ENCODE data around the gene PECR. TPM values are rescaled to one million over a fixed set of nuclear protein-coding genes. Genes with fewer than 3 reads are reported as not detected.

The PECR gene
- total RNA-seq, 3 donors from 2014 or later, result 6.3 to 62.7 (median 10.2) TPM

DNA sequence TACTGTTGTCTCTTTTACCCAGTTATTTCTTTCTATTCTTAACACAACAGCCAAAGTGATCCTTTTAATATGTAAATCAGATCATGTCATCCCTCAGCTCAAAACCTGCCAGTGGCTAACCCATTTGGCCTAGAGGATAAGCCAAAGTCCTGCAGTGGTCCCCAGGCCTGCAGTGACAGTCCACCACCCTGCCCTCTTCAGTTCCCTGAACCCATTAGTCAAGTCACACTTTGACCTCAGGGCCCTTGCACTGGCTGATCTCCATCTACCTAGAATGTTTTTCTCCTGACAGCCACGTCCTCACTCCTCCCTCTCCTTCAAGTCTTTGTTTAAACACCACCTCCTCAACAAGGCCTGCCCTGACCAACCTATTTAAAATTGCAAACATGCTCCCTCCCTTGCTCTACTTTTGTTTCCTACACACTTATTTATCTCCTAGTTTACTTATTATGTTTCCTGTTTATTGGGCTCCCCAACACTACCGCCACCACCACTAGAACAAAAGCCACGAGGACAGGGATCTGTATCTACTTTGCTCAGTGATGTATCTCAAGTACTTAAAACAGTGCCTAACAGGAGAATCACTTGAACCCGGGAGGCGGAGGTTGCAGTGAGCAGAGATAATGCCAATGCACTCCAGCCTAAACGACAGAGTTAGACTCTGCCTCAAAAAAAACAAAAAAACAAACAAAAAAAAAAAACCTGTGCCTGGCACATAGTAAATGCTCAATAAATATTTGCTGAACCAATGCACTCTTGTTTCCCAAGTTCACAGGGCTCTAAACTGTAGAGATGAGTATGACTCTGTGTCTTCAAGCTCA is 77.5 kb downstream of the PECR start:
- Histone ChIP-seq H3K27me3 (no peaks in the 10 kb centered on the region), H3K4me1 (peaks cover 0 to 11% of the 10 kb centered on the region in 2 donors), H3K36me3 (no peaks in the 10 kb centered on the region), H3K27ac (peak overlapping the region; percentile 69 to 76), H3K9me3 (no peaks in the 10 kb centered on the region), H3K4me3 (no peak overlapping the region)
- intact Hi-C loops (cut with DNase I; ENCODE audit: low total_unique reads), result no loop called here
- no peak for TF ChIP-seq POLR2AphosphoS5 (IDR thresholded peaks at IDR 0.05)
- TF ChIP-seq POLR2A (IDR thresholded peaks at IDR 0.05), result no peak
- TF ChIP-seq, protein P1, sequence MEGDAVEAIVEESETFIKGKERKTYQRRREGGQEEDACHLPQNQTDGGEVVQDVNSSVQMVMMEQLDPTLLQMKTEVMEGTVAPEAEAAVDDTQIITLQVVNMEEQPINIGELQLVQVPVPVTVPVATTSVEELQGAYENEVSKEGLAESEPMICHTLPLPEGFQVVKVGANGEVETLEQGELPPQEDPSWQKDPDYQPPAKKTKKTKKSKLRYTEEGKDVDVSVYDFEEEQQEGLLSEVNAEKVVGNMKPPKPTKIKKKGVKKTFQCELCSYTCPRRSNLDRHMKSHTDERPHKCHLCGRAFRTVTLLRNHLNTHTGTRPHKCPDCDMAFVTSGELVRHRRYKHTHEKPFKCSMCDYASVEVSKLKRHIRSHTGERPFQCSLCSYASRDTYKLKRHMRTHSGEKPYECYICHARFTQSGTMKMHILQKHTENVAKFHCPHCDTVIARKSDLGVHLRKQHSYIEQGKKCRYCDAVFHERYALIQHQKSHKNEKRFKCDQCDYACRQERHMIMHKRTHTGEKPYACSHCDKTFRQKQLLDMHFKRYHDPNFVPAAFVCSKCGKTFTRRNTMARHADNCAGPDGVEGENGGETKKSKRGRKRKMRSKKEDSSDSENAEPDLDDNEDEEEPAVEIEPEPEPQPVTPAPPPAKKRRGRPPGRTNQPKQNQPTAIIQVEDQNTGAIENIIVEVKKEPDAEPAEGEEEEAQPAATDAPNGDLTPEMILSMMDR (IDR thresholded peaks at IDR 0.05), result no peak
- no peak for DNase-seq (ENCODE audit: low spot score in 2 of 2)

DNA sequence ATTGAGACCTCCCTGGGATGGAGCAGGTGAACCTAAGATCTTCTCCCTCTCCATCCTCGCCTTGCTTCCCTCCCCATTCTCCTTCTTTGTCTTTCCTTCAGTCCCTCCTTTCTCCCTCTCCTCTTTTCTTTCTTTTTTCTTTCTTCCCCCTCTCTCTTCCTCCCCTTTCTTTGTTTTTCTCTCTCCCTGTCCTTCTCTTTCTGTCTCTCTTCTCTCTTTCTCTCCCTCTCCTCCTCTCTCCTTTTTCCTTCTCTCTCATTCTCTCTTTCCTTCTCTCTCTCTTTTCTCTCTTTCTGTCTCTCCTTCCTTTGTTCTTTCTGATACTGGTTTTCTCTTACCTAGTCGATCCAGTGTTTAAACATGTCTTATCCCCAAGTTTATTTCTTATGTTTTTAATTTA is 78.9 kb downstream of the PECR start:
- TF ChIP-seq, protein P1 (IDR thresholded peaks at IDR 0.05), result no peak
- TF ChIP-seq POLR2AphosphoS5 (IDR thresholded peaks at IDR 0.05) (no peak), POLR2A (IDR thresholded peaks at IDR 0.05) (no peak)
- no peak for DNase-seq (ENCODE audit: low spot score in 2 of 2)
- Histone ChIP-seq H3K9me3 (no peaks in the 10 kb centered on the region), H3K27me3 (no peaks in the 10 kb centered on the region), H3K4me3 (no peak overlapping the region), H3K27ac (peak overlapping the region; percentile 69 to 71), H3K36me3 (no peaks in the 10 kb centered on the region), H3K4me1 (peaks cover 0 to 11% of the 10 kb centered on the region in 2 donors)
- intact Hi-C loops (cut with DNase I; ENCODE audit: low total_unique reads), result no loop called here

DNA sequence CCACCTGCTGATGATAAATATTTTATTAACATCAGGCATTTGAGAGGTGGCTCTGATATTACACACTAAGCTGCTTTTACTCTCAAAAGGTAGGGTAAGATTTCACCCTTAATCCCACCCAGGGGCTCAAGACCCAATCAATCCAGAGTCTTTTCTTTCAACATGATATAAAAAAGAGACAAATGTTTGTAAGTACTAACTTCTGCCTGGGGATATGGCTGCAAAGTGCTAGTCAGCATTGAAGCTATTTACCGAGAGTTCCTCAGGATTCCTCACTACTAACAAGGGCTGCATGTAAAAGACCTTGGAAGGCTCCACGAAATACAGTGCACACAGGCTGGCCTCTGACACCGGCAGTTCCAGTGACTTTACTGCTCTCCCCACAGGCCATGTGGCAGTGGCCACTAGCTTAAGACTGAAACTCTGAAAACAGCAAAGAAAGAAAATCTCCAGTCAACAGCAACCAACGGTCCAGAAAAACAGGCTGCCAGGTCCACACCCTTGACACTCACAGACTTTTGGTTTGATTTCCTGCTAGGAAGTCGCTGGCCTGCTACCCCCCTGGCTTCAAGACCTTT is 79.4 kb downstream of the PECR start:
- DNase-seq (ENCODE audit: low spot score in 2 of 2), result no peak
- intact Hi-C loops (cut with DNase I; ENCODE audit: low total_unique reads), result no loop called here
- no peaks in the 10 kb centered on the region for H3K27me3 ChIP-seq
- no peaks in the 10 kb centered on the region for H3K36me3 ChIP-seq
- TF ChIP-seq POLR2A (IDR thresholded peaks at IDR 0.05) (no peak), POLR2AphosphoS5 (IDR thresholded peaks at IDR 0.05) (no peak)
- no peak overlapping the region for H3K4me3 ChIP-seq
- H3K9me3 ChIP-seq, result no peaks in the 10 kb centered on the region
- peaks cover 0 to 11% of the 10 kb centered on the region in 2 donors for H3K4me1 ChIP-seq
- peak overlapping the region; percentile 69 to 71 for H3K27ac ChIP-seq

DNA sequence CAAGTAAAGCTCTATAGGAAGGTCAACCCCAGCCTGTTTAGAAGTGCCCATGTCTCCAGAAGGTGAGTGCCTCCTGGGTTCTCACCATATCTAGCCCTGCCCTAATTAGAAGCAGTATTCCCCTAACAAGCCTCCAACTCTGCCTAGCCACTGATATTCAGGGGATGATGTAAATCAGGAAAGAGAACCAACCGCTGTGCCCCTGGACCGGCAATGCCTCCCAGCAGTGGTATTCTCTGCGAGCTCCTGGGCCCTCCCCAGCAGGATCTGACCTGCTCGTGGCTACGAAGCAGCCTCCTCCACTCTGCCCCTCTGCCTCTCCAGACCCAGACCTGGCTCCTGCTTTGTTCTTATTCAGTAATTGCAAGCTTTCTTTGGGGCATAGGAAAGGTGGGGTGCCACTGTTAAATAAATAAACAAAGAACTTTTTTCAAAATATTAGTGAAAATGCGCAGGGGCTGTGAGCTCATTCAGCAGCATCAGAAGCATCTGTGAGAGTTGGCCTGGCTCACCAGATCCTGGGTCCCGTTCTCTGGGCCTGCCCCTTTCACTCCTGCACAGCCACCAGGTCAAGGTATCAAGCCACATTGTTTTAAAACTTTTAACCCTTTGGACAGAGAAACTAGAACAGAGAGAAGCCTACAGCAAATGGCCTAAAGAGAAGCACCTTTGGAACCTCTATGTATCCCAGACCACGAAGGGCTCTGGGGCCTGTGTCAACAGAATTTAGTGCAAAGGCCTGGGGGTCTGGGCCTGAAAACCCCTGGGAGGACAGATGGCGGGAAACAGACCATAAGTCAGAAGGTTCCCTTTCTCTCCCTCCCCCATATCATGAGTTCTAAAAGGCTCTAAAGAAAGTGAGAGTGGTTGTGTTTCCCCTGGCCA is 80.2 kb downstream of the PECR start:
- Histone ChIP-seq H3K9me3 (no peaks in the 10 kb centered on the region), H3K4me1 (peaks cover 0 to 11% of the 10 kb centered on the region in 2 donors), H3K27ac (peak overlapping the region; percentile 69 to 71), H3K27me3 (no peaks in the 10 kb centered on the region), H3K4me3 (no peak overlapping the region), H3K36me3 (no peaks in the 10 kb centered on the region)
- DNase-seq (ENCODE audit: low spot score in 2 of 2), result no peak
- TF ChIP-seq POLR2AphosphoS5 (IDR thresholded peaks at IDR 0.05), result no peak
- TF ChIP-seq, protein P1 (IDR thresholded peaks at IDR 0.05), result no peak
- no peak for TF ChIP-seq POLR2A (IDR thresholded peaks at IDR 0.05)
- intact Hi-C loops (cut with DNase I; ENCODE audit: low total_unique reads), result no loop called here

DNA sequence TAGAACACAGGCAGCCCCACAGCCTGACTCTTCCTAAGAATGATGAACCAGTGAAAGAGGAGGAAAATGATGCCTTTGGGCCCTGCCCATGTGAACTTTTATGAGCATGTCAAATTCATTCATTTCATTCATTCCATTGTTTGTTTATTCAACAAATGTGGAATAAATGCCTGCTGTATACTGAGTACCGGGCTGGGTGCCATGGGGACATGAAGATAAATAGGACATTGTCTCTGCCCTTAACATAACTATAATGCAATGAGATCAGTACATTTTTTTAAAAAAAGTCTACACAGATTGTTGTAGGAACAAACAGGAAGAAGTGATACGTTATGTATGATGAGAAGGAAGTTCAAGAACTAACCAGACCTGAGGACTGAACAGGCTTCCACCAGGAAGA is 83.0 kb downstream of the PECR start:
- Histone ChIP-seq H3K4me3 (no peak overlapping the region), H3K4me1 (no peaks in the 10 kb centered on the region), H3K9me3 (no peaks in the 10 kb centered on the region), H3K27ac (peak overlapping the region; percentile 28 to 68), H3K36me3 (no peaks in the 10 kb centered on the region), H3K27me3 (no peaks in the 10 kb centered on the region)
- TF ChIP-seq POLR2A (IDR thresholded peaks at IDR 0.05) (no peak), POLR2AphosphoS5 (IDR thresholded peaks at IDR 0.05) (no peak)
- TF ChIP-seq, protein P1 (IDR thresholded peaks at IDR 0.05), result no peak
- DNase-seq (ENCODE audit: low spot score in 2 of 2), result no peak
- intact Hi-C loops (cut with DNase I; ENCODE audit: low total_unique reads), result no loop called here

All from breast epithelium (tissue), 4 donors.